HG03025 (cell line): ENCODE results near the gene CEP170B.
"Not testable (repeated sequence)": the region's sequence is repeated elsewhere in the genome, so short reads cannot be mapped to it uniquely, and the experiment has no call there.

Experiments used
- ATAC-seq: cut with Tn5 transposase; IDR thresholded peaks from one replicate; pipeline ENCODE4 v1.9.1; 2021; ENCODE audit warnings: mild to moderate bottlenecking, moderate library complexity; ENCODE audit not compliant: unreplicated experiment, low FRiP score

Gene CEP170B

GRCh38 chr14:104940526-104941150, 75.6 kb downstream of the CEP170B start:
- ATAC-seq, result no peak

- ATAC-seq, result no peak
These were observed 76.7 kb downstream of the CEP170B start for GRCh38 chr14:104941508-104942365.

GRCh38 chr14:104942586-104942985, 77.5 kb downstream of the CEP170B start:
- no peak for ATAC-seq

- not testable (repeated sequence) for ATAC-seq
These were observed 78.3 kb downstream of the CEP170B start for GRCh38 chr14:104943216-104944015.

GRCh38 chr14:104944016-104944308, 78.9 kb downstream of the CEP170B start:
- not testable (repeated sequence) for ATAC-seq

GRCh38 chr14:104944436-104945205, 79.6 kb downstream of the CEP170B start:
- not testable (repeated sequence) for ATAC-seq

- ATAC-seq, result not testable (repeated sequence)
These were observed 80.2 kb downstream of the CEP170B start for GRCh38 chr14:104945266-104945665.
